NT2/D1 (cell line): Measurements from ENCODE around the gene PIK3R3.

ENCODE experiments used
- DNase-seq: peaks from one replicate; pipeline ENCODE4 v3.0.0-alpha.2; 2011; ENCODE audit warnings: low read depth, low spot score
- H3K27me3 ChIP-seq: 2 replicates; pipeline ENCODE4 v1.6.0; 2011; ENCODE audit warnings: mild to moderate bottlenecking; ENCODE audit not compliant: insufficient read length, insufficient read depth
- H3K36me3 ChIP-seq: 2 replicates; pipeline ENCODE4 v1.6.1; 2011; ENCODE audit warnings: mild to moderate bottlenecking, low read length, mixed read lengths; ENCODE audit not compliant: insufficient read depth, insufficient read length
- H3K4me1 ChIP-seq: 2 replicates; pipeline ENCODE4 v1.5.1; 2011; ENCODE audit not compliant: insufficient read depth, insufficient read length
- H3K4me3 ChIP-seq: 2 replicates; pipeline ENCODE4 v1.5.1; 2011; ENCODE audit warnings: low read depth; ENCODE audit not compliant: insufficient read length
- H3K9ac ChIP-seq: 2 replicates; pipeline ENCODE4 v1.6.0; 2011; ENCODE audit warnings: low read depth; ENCODE audit not compliant: insufficient read length
- H3K9me3 ChIP-seq: 2 replicates; pipeline ENCODE4 v1.5.1; 2011; ENCODE audit warnings: mild to moderate bottlenecking, low read length; ENCODE audit not compliant: insufficient read depth
- SUZ12 ChIP-seq: IDR thresholded peaks from 2 replicates; pipeline ENCODE4 v1.6.1; 2011; ENCODE audit not compliant: insufficient read length, insufficient read depth; ENCODE audit errors: extremely low read depth
- YY1 ChIP-seq: IDR thresholded peaks from 2 replicates; pipeline ENCODE4 v1.6.1; 2011; ENCODE audit not compliant: insufficient read length, insufficient read depth
- ZNF274 ChIP-seq: IDR thresholded peaks from 2 replicates; pipeline ENCODE4 v1.6.1; 2011; ENCODE audit warnings: mild to moderate bottlenecking, low read depth, low read length

Gene PIK3R3

DNA sequence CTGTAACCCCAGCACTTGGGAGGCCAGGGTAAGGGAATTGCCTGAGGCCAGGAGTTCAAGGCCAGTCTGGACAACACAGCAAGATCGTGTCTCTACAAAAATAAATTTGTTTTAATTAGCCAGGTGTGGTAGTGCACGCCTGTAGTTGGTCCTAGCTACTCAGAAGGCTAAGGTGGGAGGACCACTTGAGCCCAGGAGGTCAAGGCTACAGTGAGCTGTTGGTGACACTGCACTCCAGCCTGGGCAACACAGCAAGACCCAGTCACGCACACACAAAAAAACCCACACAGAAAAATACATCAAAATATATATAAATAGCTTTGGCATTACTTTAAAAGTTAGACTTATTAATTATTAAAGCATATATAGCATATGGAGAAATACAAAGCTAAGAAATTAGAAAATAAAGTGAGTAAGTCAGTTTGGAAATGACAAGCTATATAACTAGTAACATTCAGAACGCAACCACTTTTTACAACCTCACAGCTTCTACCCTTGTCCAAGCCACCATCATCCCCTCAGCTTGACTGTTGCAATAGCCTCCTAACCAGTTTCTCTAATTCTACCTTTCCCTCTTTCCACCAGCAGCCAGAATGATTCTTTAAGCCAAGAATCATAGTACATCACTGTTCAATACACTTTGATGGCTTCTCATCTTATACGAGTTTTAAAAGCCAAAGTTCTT is 14.5 kb downstream of the PIK3R3 start:
- DNase-seq: no peak
- Histone ChIP-seq H3K27me3 (no peaks in the 10 kb centered on the region), H3K4me3 (no peak overlapping the region), H3K4me1 (no peaks in the 10 kb centered on the region), H3K36me3 (no peaks in the 10 kb centered on the region), H3K9ac (no peak overlapping the region), H3K9me3 (no peaks in the 10 kb centered on the region)
- TF ChIP-seq ZNF274 (no peak), YY1 (no peak), SUZ12 (no peak)

DNA sequence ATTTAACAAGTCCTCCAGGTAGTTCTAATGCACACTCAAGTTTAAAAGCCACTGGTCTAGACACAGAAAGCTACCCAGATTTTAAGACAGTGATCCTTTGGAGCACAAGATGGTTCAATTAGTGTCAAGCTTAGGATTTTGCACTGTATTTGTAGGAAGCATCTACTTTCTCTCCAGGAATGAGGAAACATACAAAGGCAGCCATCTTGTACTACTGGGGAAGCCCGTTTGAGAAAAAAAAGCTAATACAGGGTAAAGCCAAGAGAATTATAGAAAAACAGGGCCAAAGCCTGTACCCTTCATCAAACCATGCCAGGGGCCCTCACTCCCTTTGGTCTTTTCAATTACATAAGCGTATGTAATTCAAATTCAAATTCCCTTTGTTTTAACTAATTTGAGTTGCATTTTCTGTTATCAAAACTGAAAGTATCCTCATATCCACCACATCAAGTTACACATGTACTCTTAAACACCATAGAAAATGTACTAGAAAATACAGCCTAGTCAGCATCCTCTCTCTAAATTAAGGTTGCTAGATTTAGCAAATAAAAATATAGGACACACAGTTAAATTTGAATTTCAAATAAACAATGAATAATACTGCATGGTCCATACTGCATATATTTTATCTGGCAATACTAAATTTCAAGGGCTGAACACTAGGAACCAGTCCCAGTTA is 17.4 kb downstream of the PIK3R3 start:
- Histone ChIP-seq H3K27me3 (no peaks in the 10 kb centered on the region), H3K4me1 (no peaks in the 10 kb centered on the region), H3K9ac (no peak overlapping the region), H3K36me3 (no peaks in the 10 kb centered on the region), H3K9me3 (no peaks in the 10 kb centered on the region), H3K4me3 (no peak overlapping the region)
- no peak for TF ChIP-seq SUZ12
- no peak for TF ChIP-seq YY1
- no peak for TF ChIP-seq ZNF274
- DNase-seq: no peak

DNA sequence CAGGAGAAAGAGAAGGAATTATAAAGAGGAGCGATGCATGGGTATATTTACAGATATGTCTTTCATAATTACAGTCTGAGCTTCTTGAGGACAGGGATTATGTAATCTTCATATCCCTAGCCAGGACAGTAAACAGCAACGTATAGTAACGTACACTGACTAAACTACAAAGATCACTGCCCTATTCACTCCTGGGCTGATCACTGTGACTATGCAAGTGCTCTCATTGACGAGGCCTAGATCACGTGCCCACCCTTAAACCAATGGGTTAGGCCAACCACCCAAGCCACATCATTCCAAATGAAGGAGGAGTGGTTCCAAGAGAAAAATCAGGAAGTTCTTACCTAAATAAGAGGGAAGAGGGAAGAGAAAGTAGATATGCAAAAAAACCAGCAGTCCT is 18.5 kb downstream of the PIK3R3 start:
- DNase-seq: no peak
- Histone ChIP-seq H3K9me3 (no peaks in the 10 kb centered on the region), H3K4me3 (no peak overlapping the region), H3K36me3 (no peaks in the 10 kb centered on the region), H3K4me1 (no peaks in the 10 kb centered on the region), H3K27me3 (no peaks in the 10 kb centered on the region), H3K9ac (no peak overlapping the region)
- no peak for TF ChIP-seq ZNF274
- no peak for TF ChIP-seq SUZ12
- no peak for TF ChIP-seq YY1

DNA sequence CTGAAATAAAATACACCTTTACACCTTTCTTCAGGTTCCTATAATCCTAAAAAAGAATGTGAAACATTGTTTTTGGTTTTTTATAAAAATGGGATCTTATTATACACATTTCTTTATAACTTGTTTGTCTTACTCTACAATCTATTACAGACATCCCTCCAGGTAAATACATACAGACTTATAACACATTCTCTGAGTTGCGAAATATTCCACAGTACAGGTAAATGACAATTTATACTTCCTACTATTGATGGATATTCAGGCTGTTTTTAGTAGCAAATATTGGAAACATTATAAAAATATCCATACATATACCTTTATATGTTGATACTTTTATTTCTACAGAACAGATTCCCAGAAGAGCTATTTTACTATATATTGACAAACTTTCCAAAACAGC is 20.3 kb downstream of the PIK3R3 start:
- TF ChIP-seq SUZ12: no peak
- TF ChIP-seq ZNF274: no peak
- no peak for TF ChIP-seq YY1
- no peak overlapping the region for H3K9ac ChIP-seq
- no peak overlapping the region for H3K4me3 ChIP-seq
- no peaks in the 10 kb centered on the region for H3K9me3 ChIP-seq
- DNase-seq: no peak
- H3K4me1 ChIP-seq: no peaks in the 10 kb centered on the region
- H3K27me3 ChIP-seq: no peaks in the 10 kb centered on the region
- no peaks in the 10 kb centered on the region for H3K36me3 ChIP-seq

DNA sequence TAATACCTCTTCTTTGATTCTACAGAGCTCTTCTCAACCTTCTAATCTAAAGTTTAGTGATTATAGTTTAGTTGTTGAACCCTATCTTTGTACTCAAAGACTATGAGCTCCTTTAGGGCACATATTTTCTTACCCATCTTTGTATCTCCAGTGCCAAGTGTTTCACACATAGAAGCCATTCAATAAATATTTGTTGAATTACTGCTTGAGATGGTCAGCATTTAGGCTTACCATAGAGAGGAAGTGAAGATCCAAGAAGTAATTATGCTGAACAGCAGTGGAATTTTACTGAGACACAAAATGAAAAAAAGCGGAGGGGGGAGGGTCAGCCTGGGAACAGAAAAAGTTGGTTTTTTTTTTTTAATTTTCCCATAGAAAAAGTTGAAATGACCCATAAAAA is 21.9 kb downstream of the PIK3R3 start:
- no peaks in the 10 kb centered on the region for H3K4me1 ChIP-seq
- H3K4me3 ChIP-seq: no peak overlapping the region
- no peak for TF ChIP-seq SUZ12
- no peak for TF ChIP-seq ZNF274
- no peak for TF ChIP-seq YY1
- no peak overlapping the region for H3K9ac ChIP-seq
- H3K36me3 ChIP-seq: no peaks in the 10 kb centered on the region
- no peaks in the 10 kb centered on the region for H3K9me3 ChIP-seq
- H3K27me3 ChIP-seq: no peaks in the 10 kb centered on the region
- DNase-seq: no peak

DNA sequence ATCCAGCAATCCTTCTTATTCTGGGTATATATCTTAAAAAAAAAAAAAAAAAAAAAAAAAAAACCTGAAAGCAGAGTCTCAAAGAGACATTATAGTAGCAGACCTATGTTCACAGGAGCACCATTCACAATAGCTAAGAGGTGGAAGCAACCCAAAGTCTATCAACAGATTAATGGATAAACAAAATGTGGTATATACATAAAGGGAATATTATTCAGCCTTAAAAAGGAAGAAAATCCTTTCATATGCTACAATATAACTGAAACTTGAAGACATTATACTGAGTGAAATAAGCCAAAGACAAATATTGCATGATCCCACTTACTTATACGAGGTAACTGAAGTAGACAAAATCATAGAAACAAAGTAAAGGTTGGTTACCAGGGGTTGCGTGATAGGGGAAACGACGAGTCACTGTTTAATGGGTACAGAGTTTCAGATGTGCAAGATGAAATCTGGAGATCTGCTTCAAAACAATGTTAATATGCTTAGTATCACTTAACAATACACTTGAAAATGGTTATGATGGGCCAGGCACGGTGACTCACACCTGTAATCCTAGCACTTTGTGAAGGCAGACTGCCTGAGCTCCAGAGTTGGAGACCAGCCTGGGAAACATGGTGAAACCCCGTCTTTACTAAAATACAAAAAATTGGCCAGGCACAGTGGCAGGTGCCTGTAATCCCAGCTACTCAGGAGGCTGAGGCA is 29.5 kb downstream of the PIK3R3 start:
- TF ChIP-seq YY1 (no peak), SUZ12 (no peak), ZNF274 (no peak)
- Histone ChIP-seq H3K36me3 (no peaks in the 10 kb centered on the region), H3K9me3 (peaks cover 20% of the 10 kb centered on the region), H3K9ac (no peak overlapping the region), H3K27me3 (no peaks in the 10 kb centered on the region), H3K4me1 (no peaks in the 10 kb centered on the region), H3K4me3 (no peak overlapping the region)
- DNase-seq: no peak

DNA sequence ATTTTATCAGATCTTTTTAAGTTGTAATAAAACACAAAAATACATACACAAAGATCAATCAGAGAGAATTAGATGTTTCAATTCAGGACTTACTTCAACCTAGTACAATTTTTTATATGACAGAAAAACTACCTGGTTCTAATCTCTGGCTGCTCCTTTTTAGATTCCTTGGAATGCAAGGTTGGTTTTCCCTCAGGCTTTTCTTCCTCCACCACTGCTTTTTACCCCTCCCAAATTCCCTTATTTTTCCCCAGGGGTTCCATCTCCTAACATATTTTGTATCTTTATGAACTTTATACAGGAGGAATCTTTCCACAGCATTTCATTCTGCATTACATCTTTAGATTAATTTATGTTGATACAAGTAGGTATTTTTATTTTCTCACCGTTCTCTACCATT is 33.2 kb downstream of the PIK3R3 start:
- no peaks in the 10 kb centered on the region for H3K36me3 ChIP-seq
- TF ChIP-seq SUZ12 (no peak), ZNF274 (no peak), YY1 (no peak)
- H3K9me3 ChIP-seq: peaks cover 20% of the 10 kb centered on the region
- no peak for DNase-seq
- H3K9ac ChIP-seq: no peak overlapping the region
- no peak overlapping the region for H3K4me3 ChIP-seq
- H3K27me3 ChIP-seq: no peaks in the 10 kb centered on the region
- no peaks in the 10 kb centered on the region for H3K4me1 ChIP-seq
